ENCODE data around the gene KRT81. TPM values are rescaled to one million over a fixed set of nuclear protein-coding genes. Genes with fewer than 3 reads are reported as not detected.
"Not testable (repeated sequence)": the region's sequence is repeated elsewhere in the genome, so short reads cannot be mapped to it uniquely, and the experiment has no call there.

KRT81 gene
- total and polyA plus RNA-seq, 4 donors = 0.02 to 0.61 (median 0.23) TPM

- H3K4me1 ChIP-seq (ENCODE audit: control insufficient read depth in 5 of 5, insufficient read depth in 5 of 5, low read length in 5 of 5) = no peaks in the 10 kb centered on the region
- 92 to 94% methylated on average over 9 of the region's 9 CpGs for WGBS, 2 donors
- peaks cover 0 to 17% (median 15%) of the 10 kb centered on the region in 3 donors for H3K27me3 ChIP-seq (ENCODE audit: control insufficient read depth in 3 of 3, insufficient read depth in 3 of 3, low read length in 2 of 3)
- no peak overlapping the region for H3K9ac ChIP-seq (ENCODE audit: insufficient read depth in 1 of 2, low read length in 2 of 2)
- no peaks in the 10 kb centered on the region for H3K9me3 ChIP-seq (ENCODE audit: control insufficient read depth in 4 of 4, insufficient read depth in 3 of 4, low read length in 3 of 4)
- no peak for DNase-seq
- H3K4me3 ChIP-seq = no peak overlapping the region
- no peak for ATAC-seq (ENCODE audit: insufficient read depth, low FRiP score)
- H3K27ac ChIP-seq (ENCODE audit: low read depth in 1 of 2, low read length in 1 of 2) = no peak overlapping the region
- H3K36me3 ChIP-seq (ENCODE audit: control insufficient read depth in 4 of 4, insufficient read depth in 4 of 4, low read length in 4 of 4) = no peaks in the 10 kb centered on the region
- no peak for TF ChIP-seq CTCF (IDR thresholded peaks at IDR 0.05; ENCODE audit: control extremely low read depth, extremely low read depth)
Observed at GRCh38 chr12:52316290-52316689, 25.0 kb upstream of the KRT81 start.

- not testable (repeated sequence) for H3K36me3 ChIP-seq (ENCODE audit: control insufficient read depth in 4 of 4, insufficient read depth in 4 of 4, low read length in 4 of 4); H3K4me3 ChIP-seq; H3K9me3 ChIP-seq (ENCODE audit: control insufficient read depth in 4 of 4, insufficient read depth in 3 of 4, low read length in 3 of 4); H3K9ac ChIP-seq (ENCODE audit: insufficient read depth in 1 of 2, low read length in 2 of 2); ATAC-seq (ENCODE audit: insufficient read depth, low FRiP score); H3K27ac ChIP-seq (ENCODE audit: low read depth in 1 of 2, low read length in 1 of 2); DNase-seq; H3K4me1 ChIP-seq (ENCODE audit: control insufficient read depth in 5 of 5, insufficient read depth in 5 of 5, low read length in 5 of 5)
- peaks cover 0 to 20% (median 14%) of the 10 kb centered on the region in 3 donors for H3K27me3 ChIP-seq (ENCODE audit: control insufficient read depth in 3 of 3, insufficient read depth in 3 of 3, low read length in 2 of 3)
- 67 to 75% methylated on average over 9 of the region's 9 CpGs for WGBS, 2 donors
Observed at GRCh38 chr12:52315721-52316120, 24.4 kb upstream of the KRT81 start.

GRCh38 chr12:52314511-52314910, 23.2 kb upstream of the KRT81 start:
- no peak for TF ChIP-seq CTCF (IDR thresholded peaks at IDR 0.05; ENCODE audit: control extremely low read depth, extremely low read depth)
- Histone ChIP-seq H3K9ac (ENCODE audit: insufficient read depth in 1 of 2, low read length in 2 of 2) (no peak overlapping the region), H3K9me3 (ENCODE audit: control insufficient read depth in 4 of 4, insufficient read depth in 3 of 4, low read length in 3 of 4) (no peaks in the 10 kb centered on the region), H3K27me3 (ENCODE audit: control insufficient read depth in 3 of 3, insufficient read depth in 3 of 3, low read length in 2 of 3) (peaks cover 0 to 22% (median 4%) of the 10 kb centered on the region in 3 donors), H3K4me3 (no peak overlapping the region), H3K36me3 (ENCODE audit: control insufficient read depth in 4 of 4, insufficient read depth in 4 of 4, low read length in 4 of 4) (no peaks in the 10 kb centered on the region), H3K4me1 (ENCODE audit: control insufficient read depth in 5 of 5, insufficient read depth in 5 of 5, low read length in 5 of 5) (no peaks in the 10 kb centered on the region), H3K27ac (ENCODE audit: low read depth in 1 of 2, low read length in 1 of 2) (no peak overlapping the region)
- 80 to 85% methylated on average over 13 of the region's 13 CpGs for WGBS, 2 donors
- ATAC-seq (ENCODE audit: insufficient read depth, low FRiP score) (no peak), DNase-seq (no peak)

- Histone ChIP-seq H3K27ac (ENCODE audit: low read depth in 1 of 2, low read length in 1 of 2) (no peak overlapping the region), H3K9ac (ENCODE audit: insufficient read depth in 1 of 2, low read length in 2 of 2) (no peak overlapping the region), H3K9me3 (ENCODE audit: control insufficient read depth in 4 of 4, insufficient read depth in 3 of 4, low read length in 3 of 4) (no peaks in the 10 kb centered on the region), H3K27me3 (ENCODE audit: control insufficient read depth in 3 of 3, insufficient read depth in 3 of 3, low read length in 2 of 3) (peaks cover 0 to 27% (median 8%) of the 10 kb centered on the region in 3 donors), H3K36me3 (ENCODE audit: control insufficient read depth in 4 of 4, insufficient read depth in 4 of 4, low read length in 4 of 4) (no peaks in the 10 kb centered on the region), H3K4me3 (no peak overlapping the region), H3K4me1 (ENCODE audit: control insufficient read depth in 5 of 5, insufficient read depth in 5 of 5, low read length in 5 of 5) (peaks cover 0 to under 1% (median 0%) of the 10 kb centered on the region in 5 donors)
- TF ChIP-seq CTCF (IDR thresholded peaks at IDR 0.05; ENCODE audit: control extremely low read depth, extremely low read depth) = no peak
- WGBS, 2 donors = 87% methylated on average over 9 of the region's 9 CpGs
- ATAC-seq (ENCODE audit: insufficient read depth, low FRiP score) (no peak), DNase-seq (no peak)
Observed at GRCh38 chr12:52313926-52314325, 22.6 kb upstream of the KRT81 start.
